HFFc6 (cell line): ENCODE data around the gene PEX1. TPM values are rescaled to one million over a fixed set of nuclear protein-coding genes. Genes with fewer than 3 reads are reported as not detected.

ENCODE experiments used
- DNase-seq: peaks from one replicate; pipeline ENCODE4 v3.0.0-alpha.2; 2018
- H3K27ac Mint-ChIP-seq: 2 replicates; pipeline ENCODE4 v1.8.0; 2020; ENCODE audit warnings: mild to moderate bottlenecking, mixed read lengths
- H3K27me3 Mint-ChIP-seq: 2 replicates; pipeline ENCODE4 v1.8.0; 2021; ENCODE audit warnings: mild to moderate bottlenecking, moderate library complexity, mixed read lengths; ENCODE audit not compliant: insufficient read depth
- H3K36me3 Mint-ChIP-seq: 2 replicates; pipeline ENCODE4 v1.8.0; 2021; ENCODE audit warnings: low read depth, mixed read lengths
- H3K4me1 Mint-ChIP-seq: 2 replicates; pipeline ENCODE4 v1.8.0; 2020; ENCODE audit warnings: low read depth, mixed read lengths
- H3K4me3 Mint-ChIP-seq: 2 replicates; pipeline ENCODE4 v1.8.0; 2020; ENCODE audit warnings: mild to moderate bottlenecking, moderate library complexity, mixed read lengths
- H3K9me3 Mint-ChIP-seq: 2 replicates; pipeline ENCODE4 v1.8.0; 2020; ENCODE audit warnings: mild to moderate bottlenecking, mixed read lengths
- CTCF ChIP-seq: fragments of 200-600 bp; sonication (generic); IDR thresholded peaks from 2 replicates; pipeline ENCODE4 v1.5.0; 2021; ENCODE audit warnings: antibody characterized with exemption, mild to moderate bottlenecking
- long read RNA-seq: library from polyadenylated mRNA; unstranded; transcript quantifications from one replicate; pipeline ENCODE4 v2.0.0, GENCODE V29; 2019
- total RNA-seq, 6 experiments: library from RNA; stranded (reverse); fragmentation: NEBNext Ultra II Directional; extraction: Animal tissue kit (Norgen Biotek cat#: 25700); gene quantifications; 2 replicates in 1 of 6; 3 replicates in 5 of 6; pipeline ENCODE4 v1.2.3, GENCODE V29; 2021

PEX1 gene
- 10 to 100 TPM in 1 of 6 experiments, 1 to 10 TPM in 5; 8.4 to 10.9 (median 9.0) TPM for total RNA-seq
- long read RNA-seq, full-length matches to known transcripts, result 4 of 8 reads
- long read RNA-seq, partial matches to known transcripts, result 2 of 8 reads
- long read RNA-seq, other reads (novel, unspliced or antisense), result 2 of 8 reads

GRCh38 chr7:92528188-92528957, at the start of gene PEX1, which contains the start of gene RBM48:
TSS of gene PEX1 (minus strand) at chr7:92528520. CDS start at chr7:92528435, 85 bp downstream.
TSS of gene RBM48 (plus strand) at chr7:92528795. CDS start at chr7:92528814, 19 bp downstream.
- peak; percentile 99 for DNase-seq
- Mint-ChIP-seq H3K27ac (peak within 1 kb of the TSS; percentile 98), H3K4me3 (peak within 1 kb of the TSS; percentile 98), H3K4me1 (peaks cover 31% of the 10 kb centered on the region), H3K9me3 (no peaks in the 10 kb centered on the region), H3K36me3 (peaks cover 10% of the 10 kb centered on the region), H3K27me3 (peaks cover 3% of the 10 kb centered on the region; the same call in 1 of the 2 replicates)
- peak; percentile 66 for TF ChIP-seq CTCF

GRCh38 chr7:92576296-92576695, 48.0 kb upstream of the PEX1 start:
- H3K9me3 Mint-ChIP-seq, result no peaks in the 10 kb centered on the region
- no peaks in the 10 kb centered on the region; the same call in none of the 2 replicates for H3K27me3 Mint-ChIP-seq
- no peaks in the 10 kb centered on the region for H3K4me1 Mint-ChIP-seq
- no peak for TF ChIP-seq CTCF
- peak overlapping the region; percentile 33; the same call in 1 of the 2 replicates for H3K27ac Mint-ChIP-seq
- peaks cover 36% of the 10 kb centered on the region for H3K36me3 Mint-ChIP-seq
- H3K4me3 Mint-ChIP-seq, result no peak overlapping the region
- no peak for DNase-seq

- Mint-ChIP-seq H3K9me3 (no peaks in the 10 kb centered on the region), H3K4me3 (no peak overlapping the region), H3K4me1 (peaks cover 1% of the 10 kb centered on the region; the same call in 1 of the 2 replicates), H3K36me3 (peaks cover 31% of the 10 kb centered on the region), H3K27ac (no peak overlapping the region), H3K27me3 (no peaks in the 10 kb centered on the region)
- DNase-seq, result no peak
- no peak for TF ChIP-seq CTCF
These were observed 40.8 kb upstream of the PEX1 start for GRCh38 chr7:92569137-92569536.

GRCh38 chr7:92567460-92567859, 39.1 kb upstream of the PEX1 start:
- H3K36me3 Mint-ChIP-seq, result peaks cover 38% of the 10 kb centered on the region
- H3K4me1 Mint-ChIP-seq, result peaks cover 13% of the 10 kb centered on the region
- no peak overlapping the region for H3K4me3 Mint-ChIP-seq
- peak overlapping the region; percentile 19; the same call in 1 of the 2 replicates for H3K27ac Mint-ChIP-seq
- no peaks in the 10 kb centered on the region for H3K27me3 Mint-ChIP-seq
- TF ChIP-seq CTCF, result no peak
- no peaks in the 10 kb centered on the region for H3K9me3 Mint-ChIP-seq
- DNase-seq, result peak; percentile 6

DNA sequence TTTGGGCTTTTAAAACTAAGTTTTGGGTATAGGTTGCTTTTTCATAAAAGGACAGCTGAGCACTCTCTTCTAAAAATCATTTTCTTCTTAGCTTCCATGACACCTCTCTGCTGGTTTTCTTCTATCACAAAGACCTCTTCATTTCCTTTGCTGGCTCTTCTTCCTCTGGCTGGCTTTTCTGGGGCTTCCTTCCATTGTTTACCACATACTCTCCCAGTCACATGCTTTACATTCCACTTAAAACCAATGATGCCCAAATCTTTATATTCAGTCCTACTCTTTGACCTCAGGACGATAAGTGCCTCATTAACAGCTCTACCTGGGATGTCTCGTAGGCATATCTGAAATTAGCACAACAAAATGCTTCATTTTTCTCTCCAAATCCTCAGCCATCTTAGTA, 35.0 kb upstream of the PEX1 start:
- Mint-ChIP-seq H3K4me3 (no peak overlapping the region), H3K27ac (peak overlapping the region; percentile 40), H3K4me1 (peaks cover 13% of the 10 kb centered on the region), H3K27me3 (no peaks in the 10 kb centered on the region; the same call in 1 of the 2 replicates), H3K36me3 (peaks cover 30% of the 10 kb centered on the region), H3K9me3 (no peaks in the 10 kb centered on the region)
- DNase-seq, result no peak
- no peak for TF ChIP-seq CTCF
